HG02885 (cell line): ENCODE data around the gene TPCN1.

ENCODE experiments used
- ATAC-seq: cut with Tn5 transposase; IDR thresholded peaks from one replicate; pipeline ENCODE4 v1.9.1; 2021; ENCODE audit warnings: mild to moderate bottlenecking; ENCODE audit not compliant: unreplicated experiment, poor library complexity

Gene TPCN1

DNA sequence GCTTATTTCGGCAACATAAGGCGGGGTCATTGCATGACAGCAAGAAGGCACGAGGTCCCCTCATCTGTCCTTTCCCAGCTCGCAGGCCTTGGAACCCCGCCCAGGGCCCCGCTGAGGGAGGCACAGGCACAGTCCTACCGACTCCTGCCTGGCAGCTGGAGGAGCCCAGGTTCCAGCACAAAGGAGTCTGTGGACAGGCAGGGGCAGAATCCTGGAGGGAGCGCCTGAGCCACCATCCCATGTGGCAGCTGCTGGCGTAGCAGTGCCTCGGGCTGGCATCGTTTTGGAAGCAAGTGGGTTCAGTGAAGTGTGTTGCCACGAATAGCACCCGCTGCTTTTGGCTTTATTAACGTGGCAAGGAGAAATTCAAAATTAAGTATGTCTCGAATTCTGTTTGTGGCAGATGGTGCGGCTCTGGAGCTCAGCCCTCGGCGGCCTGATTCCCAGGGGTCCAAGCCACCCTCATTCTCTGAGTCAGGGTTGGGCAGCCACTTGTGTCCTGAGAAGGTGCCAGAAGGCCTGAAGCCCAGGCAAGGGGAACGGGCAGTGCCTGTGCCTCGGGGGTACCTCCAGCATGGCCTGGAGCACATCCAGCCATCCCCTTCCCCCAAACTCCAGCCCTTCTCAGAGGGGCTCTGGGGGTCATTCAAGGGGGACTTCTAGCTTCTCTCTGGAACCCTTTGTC lies 77.7 kb downstream of the TPCN1 start:
- ATAC-seq = no peak

DNA sequence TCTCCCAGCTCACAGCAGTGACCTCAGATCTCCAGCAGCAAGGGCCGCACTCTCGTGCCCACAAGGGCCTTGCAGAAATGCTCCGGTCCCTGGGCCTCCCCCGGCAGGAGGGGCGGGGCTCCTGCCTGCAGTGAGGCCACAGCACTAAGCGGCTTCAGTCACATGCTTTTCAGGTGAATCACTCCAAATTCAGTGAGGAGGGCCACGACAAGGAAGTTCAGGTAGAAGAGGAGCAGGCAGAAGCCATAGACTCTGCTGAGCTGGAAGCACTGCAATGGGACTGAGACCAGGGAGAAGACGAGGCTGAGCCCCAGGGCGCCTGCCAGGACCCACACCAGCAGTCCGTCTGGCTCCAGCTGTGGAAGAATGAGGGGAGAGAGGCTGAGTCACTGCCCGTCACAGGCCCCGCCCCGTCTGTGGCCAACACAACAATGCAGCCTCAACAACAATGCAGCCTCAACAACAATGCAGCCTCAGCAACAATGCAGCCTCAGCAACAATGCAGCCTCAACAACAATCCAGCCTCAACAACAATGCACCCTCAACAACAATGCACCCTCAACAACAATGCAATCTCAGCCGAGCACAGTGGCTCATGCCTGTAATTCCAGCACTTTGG lies 78.5 kb downstream of the TPCN1 start:
- no peak for ATAC-seq

DNA sequence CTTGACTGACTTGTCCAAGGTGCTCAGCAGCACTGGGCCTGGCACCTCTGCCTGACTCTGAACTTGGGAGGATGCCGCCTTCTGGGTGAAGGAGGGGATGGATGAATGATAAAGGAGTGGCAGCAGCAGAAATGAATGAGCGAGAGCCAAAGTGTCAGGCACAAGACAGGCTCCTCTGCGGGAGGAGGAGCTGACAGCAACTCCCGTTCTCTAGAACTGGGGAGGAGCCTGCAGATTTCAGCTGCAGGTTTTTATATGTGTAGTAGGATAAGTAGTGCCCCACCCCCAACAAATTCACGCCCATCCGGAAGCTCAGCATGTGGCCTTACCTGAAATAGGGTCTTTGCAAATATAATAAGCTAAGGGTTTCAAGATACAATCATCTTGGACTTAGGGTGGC lies 80.5 kb downstream of the TPCN1 start:
- ATAC-seq = no peak

DNA sequence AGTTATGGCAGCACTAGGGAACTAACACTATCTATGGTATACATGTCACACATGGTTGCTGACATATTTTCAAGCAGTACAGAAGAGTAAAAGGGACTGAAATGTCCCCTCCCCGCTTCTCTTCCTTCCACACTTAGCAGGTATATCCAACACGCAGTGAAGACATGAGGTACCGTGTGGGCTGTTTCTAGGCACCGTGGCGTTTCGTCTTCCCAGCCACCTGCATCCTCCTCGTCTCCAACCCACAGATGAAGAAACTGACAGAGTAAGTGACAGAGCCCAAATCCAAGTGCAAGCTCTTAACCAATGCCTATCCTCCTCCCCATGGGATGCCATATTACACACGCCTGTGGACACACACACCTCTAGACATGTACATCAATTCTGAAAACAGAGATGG lies 81.2 kb downstream of the TPCN1 start:
- ATAC-seq = no peak

DNA sequence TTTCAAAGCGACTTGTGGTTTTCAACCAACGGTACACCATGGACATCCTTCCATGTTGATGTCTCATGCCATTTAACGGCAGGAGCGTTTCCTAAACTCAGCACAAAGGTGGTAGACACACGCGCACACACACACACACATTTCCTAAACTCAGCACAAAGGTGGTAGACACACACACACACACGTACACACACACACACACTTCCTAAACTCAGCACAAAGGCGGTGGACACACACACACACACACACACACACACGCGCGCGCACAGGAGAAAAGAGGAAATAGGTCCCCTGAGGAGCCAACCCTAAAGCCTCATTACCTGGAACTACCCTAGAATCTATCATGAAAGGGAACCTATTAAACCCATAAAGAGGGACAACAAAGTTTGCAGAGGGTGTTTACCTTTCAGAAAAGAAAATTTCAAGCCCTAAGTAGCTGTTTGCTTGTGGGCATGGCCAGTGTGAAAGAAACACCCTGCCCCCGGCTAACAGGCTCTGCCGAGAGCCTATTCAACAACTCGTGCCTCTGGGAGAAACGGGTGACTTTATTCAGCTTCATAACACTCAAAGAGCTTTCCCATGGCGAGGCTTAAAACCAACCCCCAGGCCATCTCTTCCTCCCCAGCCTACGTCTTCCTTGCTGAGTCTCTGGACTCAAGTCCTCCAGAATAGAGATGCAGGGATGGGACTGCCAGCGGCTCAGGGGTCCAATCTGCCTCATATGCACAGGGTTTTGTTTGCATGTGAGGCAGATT lies 81.8 kb downstream of the TPCN1 start:
- ATAC-seq = no peak

DNA sequence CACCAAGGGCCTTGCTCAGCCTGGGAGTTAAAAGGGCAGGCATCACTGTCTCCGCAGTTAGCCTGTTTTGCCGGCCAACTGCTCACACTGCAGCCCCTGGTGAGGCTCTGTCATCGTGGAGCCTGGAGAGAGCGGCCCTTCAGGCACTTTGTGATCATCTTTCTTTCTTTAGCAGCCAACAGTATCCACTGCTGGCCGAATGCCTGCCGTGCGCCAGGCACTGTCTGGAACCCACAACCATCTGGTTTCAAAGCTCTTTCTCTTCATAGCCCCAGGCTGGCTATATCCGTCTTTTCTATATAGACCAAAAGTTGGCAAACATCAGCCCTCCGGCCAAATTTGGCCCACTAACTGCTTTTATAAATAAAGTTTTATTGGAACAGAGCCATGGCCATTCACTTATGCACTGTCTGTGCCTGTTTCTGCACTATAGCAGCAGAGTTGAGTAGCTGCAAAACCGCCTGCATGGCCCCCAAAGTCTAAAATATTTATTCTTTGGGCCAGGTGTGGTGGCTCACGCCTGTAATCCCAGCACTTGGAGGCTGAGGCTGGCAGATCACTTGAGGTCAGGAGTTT lies 84.1 kb downstream of the TPCN1 start:
- ATAC-seq = no peak

DNA sequence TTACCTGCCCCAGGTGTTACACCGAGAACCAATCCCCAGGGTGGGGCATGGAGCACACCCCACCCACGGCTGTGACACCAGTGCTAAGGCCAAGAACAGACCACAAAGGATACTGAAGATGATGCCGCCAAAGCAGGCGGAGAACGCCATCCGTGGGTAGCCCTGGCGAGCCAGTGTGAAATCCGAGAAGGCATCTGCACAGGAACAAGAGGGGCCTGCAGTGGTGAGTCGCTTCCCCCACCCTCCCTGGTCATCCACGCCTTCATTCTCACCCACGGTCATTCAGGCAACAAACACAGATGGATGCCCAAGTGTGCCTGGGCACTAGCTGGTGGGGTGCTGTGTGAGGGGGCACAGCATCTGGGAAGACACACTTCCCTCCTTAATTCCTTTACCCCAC lies 85.1 kb downstream of the TPCN1 start:
- ATAC-seq = no peak

DNA sequence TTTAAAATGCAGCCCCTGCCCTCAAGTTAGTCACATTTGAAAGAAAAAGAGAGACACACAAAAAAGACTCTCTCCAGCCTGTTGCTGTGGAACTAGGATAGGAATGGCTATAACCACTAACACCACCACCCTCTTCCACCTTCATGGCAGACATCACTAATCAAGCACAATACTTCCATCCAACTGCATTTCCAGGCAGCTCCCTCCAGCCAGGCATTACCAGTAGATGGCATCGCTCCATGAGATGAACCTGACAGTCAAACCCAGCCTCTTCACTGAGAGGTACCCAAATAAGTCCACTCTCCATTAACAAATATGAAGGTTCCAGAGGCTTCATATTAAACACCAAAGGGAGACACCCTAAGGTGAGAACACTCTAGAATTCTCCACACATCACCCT lies 89.2 kb downstream of the TPCN1 start:
- ATAC-seq = no peak

DNA sequence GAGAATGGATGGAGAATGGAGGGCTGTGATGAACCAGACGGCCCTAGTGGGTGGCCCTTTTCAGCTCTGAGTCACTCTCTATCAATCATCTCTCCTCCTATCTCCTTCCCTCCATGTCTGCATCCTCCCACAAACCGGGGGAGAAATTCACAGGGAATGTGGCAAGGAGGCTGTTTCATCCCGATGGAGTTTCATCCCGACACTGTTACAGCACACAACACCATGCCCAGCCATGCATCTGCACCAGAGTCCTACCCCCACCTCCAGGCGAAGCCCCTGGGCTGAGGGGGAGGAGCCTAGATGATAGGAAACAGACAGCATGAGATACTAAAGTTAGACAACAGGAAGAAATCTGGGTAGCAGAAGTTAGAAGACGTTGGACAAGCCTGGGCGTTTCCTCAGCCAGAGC lies 92.9 kb downstream of the TPCN1 start:
- no peak for ATAC-seq

DNA sequence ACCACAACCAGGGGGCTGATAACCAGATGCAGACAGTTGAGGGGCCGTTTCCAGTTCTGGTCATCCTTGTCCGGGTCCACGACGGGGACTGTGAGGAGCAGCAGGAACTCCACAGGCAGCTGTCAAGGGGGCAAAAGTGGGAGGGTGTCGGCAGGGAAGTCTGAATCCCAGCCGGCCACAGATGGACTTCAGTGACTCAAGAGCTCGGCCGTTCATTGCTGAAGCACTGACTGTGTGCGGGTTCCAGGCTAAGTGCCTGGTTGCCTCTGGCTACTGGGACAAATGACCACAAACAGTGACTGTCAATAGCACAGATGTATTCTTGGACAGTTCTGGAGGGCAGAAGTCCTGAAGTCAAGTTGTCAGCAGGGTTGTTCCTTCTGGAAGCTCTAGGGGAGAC lies 94.1 kb downstream of the TPCN1 start:
- no peak for ATAC-seq

DNA sequence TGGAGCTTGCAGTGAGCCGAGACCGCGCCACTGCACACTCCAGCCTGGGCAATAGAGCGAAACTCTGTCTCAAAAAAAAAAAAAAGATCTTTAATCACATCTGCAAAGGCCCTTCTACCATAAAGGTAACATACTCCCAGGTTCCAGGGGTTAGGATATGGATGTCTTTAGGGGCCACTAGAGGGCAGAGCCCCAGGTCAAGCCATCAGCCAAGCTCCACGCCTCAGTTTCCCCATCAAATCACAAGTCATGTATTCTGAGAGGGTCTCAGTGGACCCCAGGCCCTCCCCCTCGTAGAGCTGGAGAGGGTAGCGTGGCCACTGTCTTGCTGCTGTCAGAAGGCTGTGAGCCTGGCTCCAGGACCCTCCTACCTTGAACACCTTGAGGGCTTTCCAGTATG lies 94.9 kb downstream of the TPCN1 start:
- ATAC-seq = no peak

DNA sequence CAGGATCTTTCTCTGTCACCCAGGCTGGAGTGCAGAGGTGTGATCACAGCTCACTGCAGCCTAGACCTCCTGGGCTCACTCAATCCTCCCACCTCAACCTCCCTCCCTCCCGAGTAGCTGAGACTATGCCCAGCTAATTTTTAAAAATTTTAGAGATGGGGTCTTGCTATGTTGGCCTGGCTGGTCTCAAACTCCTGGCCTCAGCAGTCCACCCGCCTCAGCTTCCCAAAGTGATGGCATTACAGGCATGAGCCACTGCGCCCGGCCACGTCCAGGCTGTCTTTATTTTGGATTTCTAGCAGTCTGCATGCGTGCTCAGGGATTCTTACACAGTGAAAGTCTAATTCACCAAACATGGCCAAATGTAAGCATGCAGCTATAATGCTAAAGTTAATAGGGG lies 95.9 kb downstream of the TPCN1 start:
- ATAC-seq = no peak

DNA sequence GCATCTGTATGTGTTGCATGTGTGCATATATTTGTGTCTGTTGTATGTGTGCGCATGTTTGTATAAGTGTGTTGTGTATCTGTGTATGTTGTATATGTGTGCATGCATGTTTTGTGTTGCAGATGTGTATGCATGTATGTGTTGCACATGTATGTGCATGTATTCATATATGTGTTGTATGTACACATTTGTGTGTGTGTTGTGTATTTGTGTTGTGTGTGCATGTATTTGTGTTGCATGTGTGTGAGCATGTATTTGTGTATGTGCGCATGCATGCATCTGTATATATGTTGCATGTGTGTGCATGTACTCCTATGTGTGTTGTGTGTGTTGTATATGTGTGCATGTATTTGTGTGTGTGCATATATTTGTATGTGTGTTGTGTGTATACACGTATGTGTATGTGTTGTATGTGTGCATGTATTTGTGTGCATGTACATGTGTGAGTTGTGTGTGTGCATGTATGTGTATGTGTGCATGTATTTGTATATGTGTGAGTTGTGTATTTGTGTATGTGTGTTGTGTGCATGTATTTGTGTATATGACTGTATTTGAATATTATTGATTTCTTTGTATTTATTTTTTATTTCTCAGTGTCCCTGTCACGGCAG lies 96.9 kb downstream of the TPCN1 start:
- no peak for ATAC-seq

DNA sequence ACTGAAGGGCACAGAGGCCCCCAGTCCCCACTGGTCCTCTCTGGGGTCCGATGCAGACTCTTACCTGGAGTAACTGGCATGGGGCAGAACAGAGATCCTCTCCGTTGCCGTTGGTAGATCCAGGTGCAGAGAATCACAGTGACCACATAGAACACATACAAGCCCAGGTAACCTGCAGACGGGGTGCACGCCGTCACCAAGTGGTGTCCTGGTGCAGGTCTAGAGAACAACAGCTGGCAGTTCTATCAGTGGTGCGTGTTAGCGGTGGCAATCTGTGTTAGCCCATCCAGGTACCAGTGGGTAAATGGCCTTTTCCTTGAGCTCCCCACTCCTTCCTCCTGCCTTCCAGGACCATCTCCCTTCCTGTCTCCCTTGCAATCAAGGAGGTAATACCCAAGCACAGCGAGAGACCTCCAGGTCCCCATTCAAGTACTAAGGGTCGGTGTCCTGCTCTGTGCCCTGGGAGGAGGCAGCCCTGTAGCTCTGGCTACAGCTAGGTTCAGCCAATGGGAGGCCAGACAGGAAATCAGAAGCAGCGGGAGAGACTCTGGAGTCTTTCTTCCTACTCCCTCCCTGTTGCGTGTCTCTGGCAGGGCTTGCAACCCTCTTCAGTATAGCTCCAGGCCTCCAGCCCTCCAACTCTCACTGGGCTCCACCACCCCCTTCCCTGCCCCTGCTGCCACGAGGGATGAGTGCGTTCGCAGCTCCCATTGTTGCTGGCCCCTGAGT lies 97.8 kb downstream of the TPCN1 start:
- no peak for ATAC-seq

DNA sequence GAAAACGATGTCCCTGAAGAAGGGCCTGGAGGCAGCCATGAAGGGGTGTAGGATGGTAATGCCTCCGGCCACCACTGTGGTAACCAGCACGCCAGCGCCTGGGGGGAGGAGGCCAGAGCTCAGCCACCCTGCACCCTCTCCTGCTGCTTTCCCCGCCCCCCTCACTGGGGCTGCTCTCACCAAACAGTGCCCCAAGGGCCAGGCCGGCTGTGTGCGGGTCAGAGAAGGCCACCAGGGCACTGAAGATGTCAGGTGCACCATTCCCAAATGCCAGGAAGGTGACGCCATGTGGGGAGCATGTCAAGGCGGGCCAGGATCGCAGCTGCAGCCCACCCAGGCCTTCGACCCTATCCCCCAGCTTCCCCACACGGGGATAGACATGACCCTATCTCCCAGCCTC lies 99.1 kb downstream of the TPCN1 start:
- no peak for ATAC-seq

DNA sequence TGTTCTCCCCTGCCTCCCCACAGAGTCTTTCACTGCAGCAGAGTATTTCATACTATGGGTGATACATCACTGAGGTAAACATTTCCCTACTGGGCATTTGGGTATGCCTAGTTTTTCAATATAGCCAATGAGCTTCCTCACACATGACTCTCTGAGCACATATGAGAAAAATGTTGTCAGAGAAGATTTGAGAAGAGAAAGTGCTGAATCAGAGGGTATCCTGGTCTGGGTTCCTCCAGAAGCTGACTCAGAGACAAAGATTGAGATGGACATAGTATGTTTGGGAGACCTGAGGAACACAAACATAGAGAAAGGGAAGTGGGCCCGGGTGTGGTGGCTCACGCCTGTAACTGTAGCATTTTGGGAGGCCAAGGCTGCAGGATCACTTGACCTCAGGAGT lies 101.1 kb downstream of the TPCN1 start:
- ATAC-seq = no peak

DNA sequence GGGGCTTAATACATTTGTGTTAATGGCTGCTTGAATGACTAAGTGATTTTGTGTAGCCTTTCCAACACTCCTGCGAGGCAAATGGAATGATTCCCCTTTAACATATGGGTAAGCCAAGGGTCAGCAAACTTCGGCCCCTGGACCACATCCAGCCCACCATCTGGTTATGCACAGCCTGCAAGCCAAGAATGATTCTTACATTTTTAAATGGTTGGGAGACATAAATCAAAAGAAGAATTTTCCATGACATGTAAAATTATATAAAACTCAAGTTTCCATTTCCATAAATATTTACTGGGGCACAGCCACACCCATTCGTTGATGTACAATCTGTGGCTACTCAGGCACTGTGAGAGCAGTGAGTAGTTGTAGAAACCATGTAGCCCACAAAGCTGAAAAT lies 104.7 kb downstream of the TPCN1 start:
- no peak for ATAC-seq

DNA sequence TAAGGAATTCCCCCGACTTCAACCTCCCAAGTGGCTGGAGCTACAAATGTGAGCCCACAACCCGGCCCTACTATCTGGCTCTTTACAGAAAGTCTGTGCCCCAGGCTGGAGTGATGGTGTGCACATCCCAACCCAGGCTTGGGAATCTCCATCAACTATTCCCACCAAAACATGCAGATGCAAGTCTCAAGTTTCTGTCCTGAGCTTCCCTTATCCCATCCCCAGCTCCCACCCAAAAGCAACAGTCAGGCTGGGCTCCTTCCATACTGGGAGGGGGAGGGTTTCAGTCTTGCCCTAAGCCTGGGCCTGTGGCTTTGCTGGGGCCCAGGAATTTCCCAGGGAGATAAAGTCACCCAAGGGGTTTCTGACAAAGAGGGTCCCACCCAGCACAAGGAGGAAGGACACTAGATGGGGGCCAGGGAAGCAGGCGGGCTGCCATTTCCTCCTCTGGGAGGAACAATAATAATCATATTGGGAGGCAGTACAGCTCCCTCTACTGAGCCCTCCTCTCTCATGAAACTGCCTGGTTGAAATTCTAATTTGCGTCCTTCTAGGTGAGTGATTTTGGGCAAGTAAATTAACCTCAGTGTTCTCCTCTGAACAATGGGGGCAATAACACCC lies 105.6 kb downstream of the TPCN1 start:
- ATAC-seq = no peak

DNA sequence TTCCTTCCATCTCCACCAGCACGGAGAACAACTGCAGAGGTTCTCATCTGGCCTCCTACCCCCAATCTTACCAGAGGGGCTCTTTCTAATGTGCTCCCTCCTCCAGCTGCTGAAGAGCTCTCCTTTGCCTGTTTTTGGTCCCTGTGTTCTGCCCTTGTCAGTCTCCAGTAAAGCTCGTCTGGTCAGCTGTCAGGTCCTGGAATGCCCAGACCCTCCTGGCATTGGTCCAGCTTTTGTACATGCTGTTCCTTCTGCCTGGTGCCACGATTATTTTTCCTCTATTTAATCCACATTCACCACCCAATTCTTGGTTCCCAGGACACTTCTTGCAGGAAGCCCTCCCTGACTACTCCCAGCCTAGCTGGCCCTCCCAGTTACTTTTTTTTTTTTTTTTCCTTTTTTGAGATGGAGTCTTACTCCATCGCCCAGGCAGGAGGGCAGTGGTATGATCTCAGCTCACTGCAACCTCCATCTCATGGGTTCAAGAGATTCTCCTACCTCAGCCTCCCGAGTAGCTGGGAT lies 107.2 kb downstream of the TPCN1 start:
- ATAC-seq = no peak
